HFFc6 (cell line): ENCODE results near the gene MTRR. TPM values are rescaled to one million over a fixed set of nuclear protein-coding genes. Genes with fewer than 3 reads are reported as not detected.

ENCODE experiments used
- DNase-seq: peaks from one replicate; pipeline ENCODE4 v3.0.0-alpha.2; 2018
- H3K27ac Mint-ChIP-seq: 2 replicates; pipeline ENCODE4 v1.8.0; 2020; ENCODE audit warnings: mild to moderate bottlenecking, mixed read lengths
- H3K27me3 Mint-ChIP-seq: 2 replicates; pipeline ENCODE4 v1.8.0; 2021; ENCODE audit warnings: mild to moderate bottlenecking, moderate library complexity, mixed read lengths; ENCODE audit not compliant: insufficient read depth
- H3K36me3 Mint-ChIP-seq: 2 replicates; pipeline ENCODE4 v1.8.0; 2021; ENCODE audit warnings: low read depth, mixed read lengths
- H3K4me1 Mint-ChIP-seq: 2 replicates; pipeline ENCODE4 v1.8.0; 2020; ENCODE audit warnings: low read depth, mixed read lengths
- H3K4me3 Mint-ChIP-seq: 2 replicates; pipeline ENCODE4 v1.8.0; 2020; ENCODE audit warnings: mild to moderate bottlenecking, moderate library complexity, mixed read lengths
- H3K9me3 Mint-ChIP-seq: 2 replicates; pipeline ENCODE4 v1.8.0; 2020; ENCODE audit warnings: mild to moderate bottlenecking, mixed read lengths
- total RNA-seq, 6 experiments: library from RNA; stranded (reverse); fragmentation: NEBNext Ultra II Directional; extraction: Animal tissue kit (Norgen Biotek cat#: 25700); gene quantifications; 2 replicates in 1 of 6; 3 replicates in 5 of 6; pipeline ENCODE4 v1.2.3, GENCODE V29; 2021
- TF ChIP-seq, protein P1 (sequence below): fragments of 200-600 bp; sonication (generic); IDR thresholded peaks from 2 replicates; pipeline ENCODE4 v1.5.0; 2021; ENCODE audit warnings: antibody characterized with exemption, mild to moderate bottlenecking

The MTRR gene
- total RNA-seq, 6 experiments from 2014 or later, result 33.8 to 44.1 (median 37.0) TPM

DNA sequence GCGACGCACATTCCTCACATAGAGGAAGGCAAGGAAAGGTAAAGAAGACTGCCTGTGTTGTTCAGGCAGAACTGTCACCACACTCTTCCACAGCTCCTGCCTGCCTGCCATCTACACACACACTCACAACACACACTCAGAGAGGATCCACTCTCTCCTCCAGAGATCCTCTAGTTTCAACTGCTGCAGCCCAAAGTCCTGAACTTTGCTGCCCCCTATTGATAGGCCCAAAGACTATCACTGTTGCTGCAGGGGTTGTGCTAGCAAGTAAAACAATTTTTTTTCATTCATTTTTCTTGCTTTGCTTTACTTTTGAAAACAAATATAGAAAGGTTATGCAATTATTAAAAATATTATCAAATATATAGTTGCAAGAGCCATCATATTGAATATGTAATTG is 12.1 kb upstream of the MTRR start:
- no peak overlapping the region for H3K27ac Mint-ChIP-seq
- H3K4me3 Mint-ChIP-seq, result no peak overlapping the region
- DNase-seq, result peak; percentile 48
- H3K36me3 Mint-ChIP-seq, result peaks cover 5% of the 10 kb centered on the region; the same call in 1 of the 2 replicates
- TF ChIP-seq, protein P1, sequence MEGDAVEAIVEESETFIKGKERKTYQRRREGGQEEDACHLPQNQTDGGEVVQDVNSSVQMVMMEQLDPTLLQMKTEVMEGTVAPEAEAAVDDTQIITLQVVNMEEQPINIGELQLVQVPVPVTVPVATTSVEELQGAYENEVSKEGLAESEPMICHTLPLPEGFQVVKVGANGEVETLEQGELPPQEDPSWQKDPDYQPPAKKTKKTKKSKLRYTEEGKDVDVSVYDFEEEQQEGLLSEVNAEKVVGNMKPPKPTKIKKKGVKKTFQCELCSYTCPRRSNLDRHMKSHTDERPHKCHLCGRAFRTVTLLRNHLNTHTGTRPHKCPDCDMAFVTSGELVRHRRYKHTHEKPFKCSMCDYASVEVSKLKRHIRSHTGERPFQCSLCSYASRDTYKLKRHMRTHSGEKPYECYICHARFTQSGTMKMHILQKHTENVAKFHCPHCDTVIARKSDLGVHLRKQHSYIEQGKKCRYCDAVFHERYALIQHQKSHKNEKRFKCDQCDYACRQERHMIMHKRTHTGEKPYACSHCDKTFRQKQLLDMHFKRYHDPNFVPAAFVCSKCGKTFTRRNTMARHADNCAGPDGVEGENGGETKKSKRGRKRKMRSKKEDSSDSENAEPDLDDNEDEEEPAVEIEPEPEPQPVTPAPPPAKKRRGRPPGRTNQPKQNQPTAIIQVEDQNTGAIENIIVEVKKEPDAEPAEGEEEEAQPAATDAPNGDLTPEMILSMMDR, result peak; percentile 75
- H3K4me1 Mint-ChIP-seq, result peaks cover 11% of the 10 kb centered on the region
- no peaks in the 10 kb centered on the region for H3K9me3 Mint-ChIP-seq
- peaks cover 6% of the 10 kb centered on the region for H3K27me3 Mint-ChIP-seq

DNA sequence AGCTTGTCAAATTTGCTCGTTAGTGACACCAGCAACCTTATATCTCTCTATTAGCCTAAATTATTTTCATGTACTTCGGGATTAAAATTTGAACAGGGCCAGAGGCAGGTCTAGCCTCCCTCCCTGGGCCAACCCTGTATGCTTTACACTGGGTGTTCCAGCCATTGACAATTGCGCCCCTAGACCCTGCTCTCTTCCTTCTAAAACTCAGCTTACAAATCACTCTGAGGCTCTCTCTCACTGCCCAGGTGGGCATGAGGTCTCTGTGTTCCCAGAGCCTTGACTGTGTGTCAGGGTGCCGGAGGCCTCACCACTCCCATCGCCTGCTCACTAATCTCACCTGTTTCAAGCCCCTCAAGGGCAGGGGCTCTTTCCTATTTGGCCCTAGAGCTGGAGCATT is 11.6 kb upstream of the MTRR start:
- Mint-ChIP-seq H3K4me3 (no peak overlapping the region), H3K27me3 (peaks cover 5% of the 10 kb centered on the region), H3K4me1 (peaks cover 11% of the 10 kb centered on the region), H3K9me3 (no peaks in the 10 kb centered on the region), H3K27ac (peak overlapping the region; percentile 29; the same call in 1 of the 2 replicates), H3K36me3 (peaks cover 5% of the 10 kb centered on the region; the same call in 1 of the 2 replicates)
- no peak for DNase-seq
- TF ChIP-seq, protein P1, result no peak

DNA sequence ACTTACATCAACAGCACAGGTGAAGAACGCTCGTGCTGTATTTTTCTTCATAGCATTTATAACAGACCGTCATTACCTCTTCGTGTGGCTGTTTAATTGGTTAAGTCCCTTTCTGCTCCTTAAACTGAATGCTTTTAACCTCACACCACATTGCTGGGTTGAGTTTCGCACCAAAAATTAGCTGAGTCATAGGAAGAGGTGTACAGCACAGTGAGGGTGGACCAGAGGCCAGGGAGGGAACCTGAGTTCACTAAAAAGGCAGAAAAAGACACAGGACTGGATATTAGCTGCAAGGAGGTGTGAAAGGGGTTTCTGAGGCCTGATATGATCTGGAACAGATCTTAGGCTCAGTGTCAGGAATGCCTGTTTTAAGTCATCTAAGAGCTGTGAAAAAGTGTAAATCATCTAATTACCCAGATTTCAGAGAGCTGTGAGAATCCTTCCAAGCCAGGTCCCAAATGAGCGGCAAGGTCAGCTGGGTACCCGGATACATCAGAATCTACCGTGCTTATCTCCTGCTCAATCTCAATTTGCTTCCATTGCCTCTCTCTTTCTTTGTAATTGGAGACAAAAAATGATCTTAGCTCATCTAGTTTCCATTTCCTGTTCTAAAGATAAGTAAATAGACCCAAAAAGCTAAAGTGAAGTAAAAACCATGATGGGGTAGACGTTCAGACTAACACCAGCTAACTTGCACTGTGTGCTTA is 10.9 kb upstream of the MTRR start:
- DNase-seq, result no peak
- Mint-ChIP-seq H3K4me3 (no peak overlapping the region), H3K4me1 (peaks cover 11% of the 10 kb centered on the region), H3K27ac (no peak overlapping the region), H3K27me3 (peaks cover 5% of the 10 kb centered on the region), H3K36me3 (peaks cover 5% of the 10 kb centered on the region), H3K9me3 (no peaks in the 10 kb centered on the region)
- TF ChIP-seq, protein P1, result no peak

DNA sequence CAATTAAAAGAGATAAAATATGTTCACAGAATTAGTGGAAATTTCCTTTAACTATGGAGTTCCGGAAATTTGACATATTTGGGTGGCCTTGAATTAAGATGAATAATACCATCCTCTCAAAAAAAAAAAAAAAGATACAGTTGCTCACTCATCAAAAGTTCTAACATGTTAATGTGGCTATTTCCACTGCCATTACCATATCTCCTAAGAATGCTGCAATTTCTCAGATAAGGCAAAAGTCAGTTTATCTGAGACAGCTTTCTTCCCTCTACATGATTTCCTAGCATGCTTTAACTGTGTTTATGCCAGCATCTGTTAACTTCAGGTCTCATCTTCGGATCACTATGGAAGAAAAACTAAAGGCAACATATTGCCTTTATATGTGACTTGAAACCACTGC is 2.8 kb upstream of the MTRR start:
- Mint-ChIP-seq H3K9me3 (no peaks in the 10 kb centered on the region), H3K27me3 (no peaks in the 10 kb centered on the region; the same call in 1 of the 2 replicates), H3K36me3 (peaks cover 10% of the 10 kb centered on the region; the same call in 1 of the 2 replicates), H3K4me3 (no peak overlapping the region), H3K27ac (no peak overlapping the region), H3K4me1 (peaks cover 46% of the 10 kb centered on the region)
- DNase-seq, result no peak
- TF ChIP-seq, protein P1, result no peak

DNA sequence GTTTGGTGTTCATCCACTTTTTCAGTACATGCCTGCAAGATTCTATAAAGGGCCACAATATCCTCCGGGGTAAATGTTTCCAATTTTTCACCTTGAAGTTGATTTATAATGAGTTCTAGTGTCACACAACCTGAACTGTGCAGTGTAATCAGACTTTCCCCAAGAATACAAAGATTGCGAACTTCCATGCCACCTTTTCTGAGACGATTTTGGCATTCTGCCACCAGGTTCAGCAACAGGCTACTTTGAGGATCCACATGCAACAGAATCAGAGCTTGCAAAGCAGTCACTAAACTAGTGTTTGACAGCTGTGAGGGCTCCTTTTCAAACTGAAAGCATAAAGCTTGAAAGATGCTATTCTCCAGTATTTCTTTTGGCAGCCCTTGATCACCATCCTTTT is 1.7 kb upstream of the MTRR start:
- H3K36me3 Mint-ChIP-seq, result peaks cover 10% of the 10 kb centered on the region; the same call in 1 of the 2 replicates
- no peak overlapping the region for H3K27ac Mint-ChIP-seq
- H3K27me3 Mint-ChIP-seq, result no peaks in the 10 kb centered on the region; the same call in 1 of the 2 replicates
- no peak for DNase-seq
- 0 out of 2 replicates have a peak overlapping the region, but pooled peaks have one; percentile 20 for H3K4me3 Mint-ChIP-seq
- no peaks in the 10 kb centered on the region for H3K9me3 Mint-ChIP-seq
- H3K4me1 Mint-ChIP-seq, result peaks cover 57% of the 10 kb centered on the region
- TF ChIP-seq, protein P1, result no peak
